D341Med (cell line): ENCODE data around the gene PRMT5.

Experiments used
- DNase-seq: peaks from one replicate; pipeline ENCODE4 v3.0.0; 2012; ENCODE audit warnings: low spot score

The PRMT5 gene

GRCh38 chr14:22896760-22897159 is 32.4 kb downstream of the PRMT5 start:
- no peak for DNase-seq

- DNase-seq = no peak
Measured at GRCh38 chr14:22896356-22896755, 32.8 kb downstream of the PRMT5 start.

GRCh38 chr14:22895402-22895801 is 33.8 kb downstream of the PRMT5 start:
- no peak for DNase-seq

GRCh38 chr14:22893706-22894105 is 35.5 kb downstream of the PRMT5 start:
- no peak for DNase-seq

GRCh38 chr14:22892488-22892887 is 36.7 kb downstream of the PRMT5 start:
- DNase-seq = no peak

GRCh38 chr14:22890416-22890815 is 38.8 kb downstream of the PRMT5 start:
- DNase-seq = no peak

- DNase-seq = no peak
Measured at GRCh38 chr14:22888662-22889061, 40.5 kb downstream of the PRMT5 start.

GRCh38 chr14:22887990-22888378 is 41.2 kb downstream of the PRMT5 start:
- peak; percentile 72 for DNase-seq

- DNase-seq = no peak
Measured at GRCh38 chr14:22887260-22887989, 41.8 kb downstream of the PRMT5 start.

- no peak for DNase-seq
Measured at GRCh38 chr14:22886500-22887259, 42.5 kb downstream of the PRMT5 start.

GRCh38 chr14:22885975-22886374 is 43.2 kb downstream of the PRMT5 start:
- no peak for DNase-seq

GRCh38 chr14:22884738-22885523 is 44.2 kb downstream of the PRMT5 start:
- no peak for DNase-seq

GRCh38 chr14:22884076-22884737 is 45.0 kb downstream of the PRMT5 start:
- DNase-seq = no peak

- DNase-seq = no peak
Measured at GRCh38 chr14:22883173-22883976, 45.8 kb downstream of the PRMT5 start, which contains the start of gene REM2. Gene REM2 (plus strand): TSS chr14:22883222. CDS start chr14:22883288, 66 bp downstream.

GRCh38 chr14:22882529-22883172 is 46.5 kb downstream of the PRMT5 start:
- DNase-seq = no peak

- DNase-seq = no peak
Measured at GRCh38 chr14:22882064-22882463, 47.1 kb downstream of the PRMT5 start.

GRCh38 chr14:22878271-22879246 is 50.6 kb downstream of the PRMT5 start:
- no peak for DNase-seq

- no peak for DNase-seq
Measured at GRCh38 chr14:22877000-22877501, 52.1 kb downstream of the PRMT5 start.

GRCh38 chr14:22875748-22876319 is 53.3 kb downstream of the PRMT5 start:
- no peak for DNase-seq
